HG02981 (cell line): ENCODE data around the gene MERTK.

Experiments
- ATAC-seq: cut with Tn5 transposase; IDR thresholded peaks from one replicate; pipeline ENCODE4 v1.9.1; 2021; ENCODE audit warnings: mild to moderate bottlenecking, moderate library complexity; ENCODE audit not compliant: unreplicated experiment

MERTK gene

DNA sequence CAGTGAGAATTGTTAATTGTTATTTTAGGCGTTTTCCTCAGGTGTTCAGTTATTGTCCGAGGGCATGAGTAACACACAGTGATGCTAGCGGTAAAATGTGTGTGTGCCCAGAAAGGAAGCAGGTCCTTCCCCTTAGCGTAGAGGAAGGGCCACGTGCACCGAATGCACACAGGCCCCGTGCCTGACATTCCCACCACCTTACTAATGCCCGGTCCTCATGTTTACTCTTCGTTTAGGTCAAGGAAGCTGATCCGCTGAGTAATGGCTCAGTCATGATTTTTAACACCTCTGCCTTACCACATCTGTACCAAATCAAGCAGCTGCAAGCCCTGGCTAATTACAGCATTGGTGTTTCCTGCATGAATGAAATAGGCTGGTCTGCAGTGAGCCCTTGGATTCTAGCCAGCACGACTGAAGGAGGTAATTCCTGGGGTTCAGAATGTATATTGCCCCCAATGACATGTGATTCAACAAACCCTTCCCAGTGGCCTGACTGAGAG, 76.7 kb downstream of the MERTK start:
- no peak for ATAC-seq

DNA sequence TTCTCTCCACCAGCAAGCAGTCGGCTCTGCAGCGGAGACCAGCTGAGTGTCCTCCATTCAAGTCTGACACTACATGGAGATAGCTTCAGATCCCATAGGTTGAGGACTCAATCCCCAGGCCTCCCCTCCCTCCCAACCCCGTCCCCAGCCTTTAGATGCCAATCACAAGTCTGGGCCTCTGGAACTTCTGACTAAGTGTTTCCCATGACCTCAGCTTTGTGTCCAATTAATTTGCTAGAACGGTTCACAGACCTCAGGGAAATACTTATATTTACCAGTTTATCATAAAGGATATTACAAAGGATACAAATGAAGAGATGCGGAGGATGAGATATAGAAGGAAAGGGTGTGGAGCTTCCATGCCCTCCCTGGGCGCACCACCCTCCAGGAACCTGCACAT, 77.4 kb downstream of the MERTK start:
- ATAC-seq, result no peak

DNA sequence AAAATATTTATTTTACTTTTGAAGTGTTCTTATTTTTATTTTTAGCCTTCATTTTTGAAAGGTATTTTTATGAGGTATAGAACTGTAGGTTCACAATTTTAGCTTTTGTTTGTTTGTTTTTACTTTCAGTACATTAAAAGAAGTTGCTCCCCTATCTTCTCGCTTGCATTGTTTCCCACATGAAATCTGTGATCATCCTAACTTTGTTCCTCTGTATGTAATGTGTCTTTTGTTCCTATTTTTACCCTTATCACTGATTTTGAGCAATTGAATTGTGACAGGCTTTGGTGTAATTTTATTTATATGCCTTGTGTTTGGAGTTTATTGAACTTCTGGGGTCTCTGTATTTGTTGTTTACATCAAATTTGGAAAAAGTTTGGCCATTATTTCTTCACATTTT, 78.8 kb downstream of the MERTK start:
- ATAC-seq, result no peak

DNA sequence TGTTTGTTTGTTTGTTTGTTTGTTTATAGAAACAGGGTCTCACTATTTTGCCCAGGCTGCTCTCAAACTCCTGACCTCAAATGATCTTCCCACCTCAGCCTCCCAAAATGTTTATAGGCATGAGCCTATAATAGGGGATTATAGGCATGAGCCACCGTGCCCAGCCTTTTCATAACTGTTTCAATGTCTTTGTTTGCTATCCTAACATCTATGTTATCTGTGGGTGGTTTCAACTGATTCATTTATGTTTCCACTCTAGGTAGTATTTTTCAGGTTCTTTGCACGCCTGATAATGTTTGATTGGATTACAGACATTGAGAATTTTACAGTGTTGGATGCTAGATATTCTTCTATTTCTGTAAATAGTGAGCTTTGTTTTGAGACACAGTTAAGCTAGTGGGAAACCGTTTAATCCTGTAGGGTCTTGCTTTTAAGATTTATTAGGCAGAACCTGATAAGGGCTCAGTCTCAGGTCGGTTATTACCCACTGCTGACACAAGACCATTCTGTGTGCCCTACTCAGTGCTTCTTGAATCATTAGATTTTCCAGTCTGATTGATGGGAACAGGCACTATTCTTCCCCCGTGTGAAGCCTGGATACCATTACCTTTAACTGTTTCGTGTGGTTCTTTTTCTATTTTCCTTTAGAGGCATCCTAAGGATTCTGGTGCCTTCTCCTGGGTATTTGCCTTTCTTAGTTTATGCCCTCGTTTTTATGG, 80.2 kb downstream of the MERTK start:
- no peak for ATAC-seq

GRCh38 chr2:111981666-111982065, 83.3 kb downstream of the MERTK start:
- ATAC-seq, result no peak

GRCh38 chr2:111982822-111983221, 84.4 kb downstream of the MERTK start:
- no peak for ATAC-seq

DNA sequence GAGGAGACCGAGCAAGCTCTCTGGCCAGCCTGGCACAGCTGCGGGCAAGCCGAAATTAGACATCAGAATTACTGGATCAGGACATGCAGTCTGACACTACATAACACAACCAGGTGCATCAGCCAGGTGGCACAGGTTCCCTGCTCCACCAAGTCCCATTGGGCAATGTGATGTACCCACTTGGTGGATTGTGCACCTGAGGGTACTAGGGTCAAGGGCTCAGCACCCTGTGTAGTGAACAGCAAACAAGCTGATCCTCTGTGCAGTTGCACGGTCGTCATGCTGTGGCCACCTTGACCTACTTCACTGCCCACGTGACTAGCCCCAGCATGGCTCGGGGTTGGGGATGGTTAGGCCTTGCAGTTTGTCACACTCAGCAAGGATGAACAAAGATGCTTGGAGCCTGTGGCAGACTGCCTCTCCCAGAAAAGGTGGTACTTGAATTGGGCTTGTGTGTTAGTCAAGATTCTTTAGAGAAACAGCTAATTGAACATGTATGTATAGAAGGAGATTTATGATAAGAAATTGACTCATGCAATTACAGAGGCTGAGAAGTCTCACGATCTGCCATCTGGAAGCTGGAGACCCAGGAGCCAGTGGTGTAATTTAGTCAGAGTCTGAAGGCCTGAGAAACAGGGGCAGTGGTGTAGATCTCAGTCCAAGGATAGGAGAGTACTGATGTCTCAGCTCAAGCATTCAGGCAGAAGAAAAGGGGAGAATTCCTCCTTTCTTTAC, 85.2 kb downstream of the MERTK start:
- no peak for ATAC-seq

DNA sequence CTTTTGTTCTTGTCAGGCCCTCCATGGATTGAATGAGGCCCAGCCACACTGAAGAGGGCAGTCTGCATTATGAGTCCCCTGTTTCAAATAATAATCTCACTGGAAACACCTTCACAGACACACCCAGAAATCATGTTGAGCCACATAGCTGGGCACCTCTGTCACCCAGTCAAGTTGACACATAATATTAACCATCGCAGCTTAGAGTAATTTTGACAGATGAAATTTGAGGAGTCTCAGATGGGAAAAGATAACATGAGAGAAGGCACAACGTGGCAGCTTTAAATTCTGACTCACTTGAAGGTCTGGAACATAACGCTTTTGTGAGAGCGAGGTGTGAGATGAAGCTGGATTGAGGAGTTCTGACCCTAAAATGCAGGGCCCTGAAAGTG, 85.8 kb downstream of the MERTK start:
- no peak for ATAC-seq

DNA sequence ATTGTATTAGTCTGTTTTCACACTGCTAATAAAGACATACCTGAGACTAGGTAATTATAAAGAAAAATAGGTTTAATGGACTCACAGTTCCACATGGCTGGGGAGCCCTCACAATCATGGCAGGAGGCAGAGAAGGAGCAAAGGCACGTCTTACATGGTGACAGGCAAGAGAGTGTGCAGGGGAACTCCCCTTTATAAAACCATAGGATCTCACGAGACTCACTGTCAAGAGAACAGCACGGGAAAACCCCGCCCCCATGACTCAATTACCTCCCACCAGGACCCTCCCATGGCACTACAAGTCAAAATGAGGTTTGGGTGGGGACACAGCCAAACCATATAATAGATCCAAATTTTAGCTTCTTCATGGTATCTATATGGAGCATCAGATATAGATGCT, 87.1 kb downstream of the MERTK start:
- no peak for ATAC-seq

DNA sequence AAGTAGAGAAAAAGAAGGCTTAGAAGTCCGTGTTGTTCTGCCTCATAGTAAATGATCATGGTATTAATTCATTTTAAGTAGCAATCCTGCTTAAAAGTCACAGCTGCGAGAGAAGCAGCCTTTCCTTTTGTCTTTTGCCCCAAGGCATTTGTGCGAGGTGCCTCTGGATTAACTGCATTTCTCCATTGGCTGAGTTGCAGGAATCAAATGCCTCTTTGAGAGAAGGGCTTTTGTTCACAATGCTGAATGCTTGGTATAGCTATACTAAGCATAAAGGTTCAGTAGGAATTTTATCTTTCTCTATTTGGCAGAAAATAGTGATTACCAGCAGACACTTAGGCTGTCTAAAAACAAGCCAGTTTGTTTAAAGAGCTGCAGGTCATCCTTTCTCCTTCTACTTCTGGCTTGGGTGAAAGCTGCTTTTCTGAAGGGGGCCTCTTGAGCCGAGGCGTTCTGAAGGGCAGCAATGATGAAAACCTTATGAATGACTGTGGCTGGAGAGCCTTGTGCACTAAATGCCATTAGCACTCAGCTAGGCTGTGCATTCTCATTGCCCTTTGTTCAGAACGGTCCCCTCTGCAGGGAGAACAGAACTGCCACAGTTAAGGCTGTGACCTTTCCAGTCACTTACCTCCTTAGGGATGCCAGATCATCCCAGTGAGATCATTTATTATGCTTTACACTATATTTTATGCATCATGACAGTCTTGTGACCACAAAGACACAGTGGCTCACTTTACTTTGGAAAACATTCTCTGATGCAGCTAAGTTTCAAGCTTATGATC, 87.9 kb downstream of the MERTK start:
- no peak for ATAC-seq

GRCh38 chr2:111990375-111990774, 92.0 kb downstream of the MERTK start:
- ATAC-seq, result no peak

DNA sequence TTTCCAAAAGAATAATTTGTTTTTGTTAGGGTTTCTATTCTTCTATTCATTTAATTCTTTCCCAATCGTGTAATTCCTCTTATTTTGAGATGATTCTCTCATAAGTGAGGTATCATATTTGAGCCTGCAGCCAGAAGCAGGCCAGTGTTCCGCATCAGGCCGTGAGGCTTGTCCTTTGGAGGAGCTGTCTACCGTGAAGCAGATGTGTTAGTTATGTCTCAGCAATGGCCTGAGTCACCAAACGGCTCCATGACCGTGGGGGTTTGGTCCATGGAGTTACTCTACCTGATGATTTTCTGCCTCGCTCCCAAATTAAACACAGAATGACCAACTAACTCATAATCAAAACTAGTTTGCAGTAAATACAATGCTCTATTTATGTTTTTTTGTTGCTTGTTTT, 92.4 kb downstream of the MERTK start:
- ATAC-seq, result no peak

GRCh38 chr2:111994042-111994441, 95.6 kb downstream of the MERTK start:
- no peak for ATAC-seq

- ATAC-seq, result no peak
These were observed 96.7 kb downstream of the MERTK start for GRCh38 chr2:111995148-111995547.

DNA sequence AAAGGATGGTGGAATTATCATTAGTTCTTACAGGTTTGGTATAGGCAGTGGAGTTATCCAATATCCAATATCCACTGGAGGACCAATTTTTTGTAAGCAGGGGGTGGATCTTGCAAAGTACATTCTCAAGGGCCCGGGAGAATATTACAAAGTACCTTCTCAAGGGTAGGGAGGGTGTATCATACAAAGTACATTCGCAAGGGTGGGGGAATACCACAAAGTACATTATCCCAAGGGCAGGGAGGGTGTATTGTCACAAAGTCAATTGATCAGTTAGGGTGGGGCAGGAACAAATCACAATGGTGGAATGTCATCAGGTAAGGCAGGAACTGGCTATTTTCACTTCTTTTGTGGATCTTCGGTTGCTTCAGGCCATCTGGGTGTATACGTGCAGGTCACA, 101.4 kb downstream of the MERTK start:
- ATAC-seq, result no peak

DNA sequence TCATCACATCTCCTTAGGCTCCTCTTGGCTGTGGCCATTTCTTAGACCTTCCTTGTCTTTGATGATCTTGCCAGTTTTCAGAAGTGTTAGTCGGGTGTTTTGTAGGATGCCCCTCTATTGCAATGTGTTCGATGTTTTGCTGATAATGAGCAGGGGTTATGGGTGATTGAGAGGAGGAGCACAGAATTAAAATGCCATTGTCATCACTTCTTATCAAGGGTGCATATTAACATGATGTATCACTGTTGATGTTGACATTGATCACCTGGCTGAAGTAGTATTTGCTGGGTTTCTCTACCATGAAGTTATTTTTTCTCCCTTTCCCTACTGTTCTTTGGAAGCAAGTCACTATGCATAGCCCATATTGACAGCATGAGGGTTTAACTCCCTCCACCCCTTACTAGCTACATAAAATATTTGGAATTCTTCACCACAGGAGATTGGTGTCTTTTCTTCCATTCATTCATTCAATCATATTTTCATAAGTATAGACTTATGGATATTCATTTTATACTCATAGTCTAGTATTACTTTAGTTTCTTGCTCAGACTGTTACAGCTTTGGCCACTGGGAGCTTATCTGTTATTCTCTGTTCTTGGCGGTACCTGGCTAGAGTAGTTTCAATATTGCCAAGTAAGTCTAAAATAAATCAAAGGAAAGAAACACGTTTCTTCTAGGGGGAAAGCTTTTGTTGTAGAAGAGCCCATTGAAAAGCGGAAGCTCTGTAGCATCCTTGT, 102.2 kb downstream of the MERTK start:
- no peak for ATAC-seq

GRCh38 chr2:112001136-112001715, 102.8 kb downstream of the MERTK start:
- no peak for ATAC-seq

DNA sequence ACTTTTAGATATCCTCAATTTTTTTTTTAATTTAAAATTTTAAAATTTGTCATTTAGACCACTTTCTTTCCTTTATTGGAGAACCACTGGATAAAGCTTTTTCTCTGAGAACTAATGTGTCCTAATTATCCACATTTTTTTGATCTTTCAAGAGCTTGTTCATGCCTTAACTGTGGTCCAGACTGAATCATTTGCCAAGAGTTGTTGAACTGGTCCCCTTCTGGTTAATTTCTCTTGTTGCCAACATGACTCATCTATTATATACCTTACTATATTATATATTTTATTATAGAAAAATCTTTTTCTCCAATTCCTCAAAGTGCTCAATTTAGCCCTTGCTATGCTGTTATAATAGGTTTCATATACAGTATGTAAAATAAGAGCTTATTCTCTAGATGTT, 103.5 kb downstream of the MERTK start:
- ATAC-seq, result no peak

- ATAC-seq, result no peak
These were observed 105.3 kb downstream of the MERTK start for GRCh38 chr2:112003576-112004252.

GRCh38 chr2:112004253-112004645, 105.8 kb downstream of the MERTK start:
- peak; percentile 75 for ATAC-seq
